PC-3 (cell line): Measurements from ENCODE around the gene TMEM181. TPM values are rescaled to one million over a fixed set of nuclear protein-coding genes. Genes with fewer than 3 reads are reported as not detected.
"Not testable (repeated sequence)": the region's sequence is repeated elsewhere in the genome, so short reads cannot be mapped to it uniquely, and the experiment has no call there.

ENCODE experiments used
- ATAC-seq: fragments of 200-7000 bp; cut with Tn5 transposase; 2 replicates; pipeline ENCODE4 v1.9.1; 2020; ENCODE audit warnings: mild to moderate bottlenecking, moderate library complexity
- BruUV-seq: library from RNA; stranded (reverse); fragments of 400-500 nt; replicated peaks from 2 replicates; lab custom pipeline; 2021; lab: Mats Ljungman, UMichigan
- CTCF ChIA-PET: fragments of 300-600 bp; sonication (Branson Sonifier 250); formaldehyde crosslinking; loops from one replicate; lab custom pipeline; 2022; ENCODE audit warnings: antibody characterized with exemption; lab: Charles Lee
- POLR2A ChIA-PET: fragments of 300-600 bp; sonication (Branson Sonifier 250); formaldehyde crosslinking; loops from one replicate; lab custom pipeline; 2022; ENCODE audit warnings: antibody characterized with exemption; ENCODE audit not compliant: unreplicated experiment; lab: Charles Lee
- DNase-seq: peaks from one replicate; pipeline ENCODE4 v3.0.0-alpha.2; 2015
- H2AFZ ChIP-seq: fragments of 300-600 bp; sonication (generic); 2 replicates; pipeline ENCODE4 v1.6.0; 2016; ENCODE audit warnings: antibody characterized with exemption, low read length
- H3F3A ChIP-seq: fragments of 300-600 bp; sonication (generic); one replicate; pipeline ENCODE4 v1.6.0; 2017; ENCODE audit warnings: antibody characterized with exemption, low read length, control low read depth, mild to moderate bottlenecking; ENCODE audit not compliant: unreplicated experiment
- H3K27ac ChIP-seq: fragments of 300-600 bp; sonication (generic); 2 replicates; pipeline ENCODE4 v1.5.1; 2016; ENCODE audit warnings: mild to moderate bottlenecking, low read length
- H3K27me3 ChIP-seq: fragments of 300-600 bp; sonication (generic); 2 replicates; pipeline ENCODE4 v1.6.1; 2016; ENCODE audit warnings: low read length, mixed read lengths
- H3K36me3 ChIP-seq: fragments of 300-600 bp; sonication (generic); 2 replicates; pipeline ENCODE4 v1.6.1; 2016; ENCODE audit warnings: low read depth, mixed run types, low read length, mixed read lengths
- H3K4me1 ChIP-seq: fragments of 300-600 bp; sonication (generic); 2 replicates; pipeline ENCODE4 v1.5.1; 2016; ENCODE audit warnings: low read length; ENCODE audit not compliant: insufficient read depth
- H3K4me2 ChIP-seq: fragments of 300-600 bp; sonication (generic); 2 replicates; pipeline ENCODE4 v1.6.0; 2016; ENCODE audit warnings: low read length
- H3K4me3 ChIP-seq: fragments of 300-600 bp; sonication (generic); 2 replicates; pipeline ENCODE4 v1.5.1; 2016; ENCODE audit warnings: mild to moderate bottlenecking, low read length, mixed read lengths
- H3K79me2 ChIP-seq: fragments of 300-600 bp; sonication (generic); 2 replicates; pipeline ENCODE4 v1.6.1; 2017; ENCODE audit warnings: low read length, mixed read lengths
- H3K9ac ChIP-seq: fragments of 300-600 bp; sonication (generic); 2 replicates; pipeline ENCODE4 v1.6.0; 2016; ENCODE audit warnings: mild to moderate bottlenecking, low read length
- H3K9me2 ChIP-seq: fragments of 300-600 bp; sonication (generic); replicated peaks from 2 replicates; pipeline ENCODE4 v1.6.1; 2016; ENCODE audit warnings: mixed run types, low read length, mixed read lengths
- H3K9me3 ChIP-seq: fragments of 300-600 bp; sonication (generic); 2 replicates; pipeline ENCODE4 v1.6.1; 2016; ENCODE audit warnings: low read length, mixed read lengths
- H4K20me1 ChIP-seq: fragments of 300-600 bp; sonication (generic); 2 replicates; pipeline ENCODE4 v1.6.1; 2016; ENCODE audit warnings: low read length, mixed read lengths
- CTCF ChIP-seq: fragments of 300-600 bp; sonication (generic); conservative IDR thresholded peaks from 2 replicates; pipeline ENCODE4 v1.5.1; 2017; ENCODE audit warnings: antibody characterized with exemption, low read depth, mild to moderate bottlenecking, low read length
- EZH2 ChIP-seq: fragments of 300-600 bp; sonication (generic); IDR thresholded peaks from one replicate; pipeline ENCODE4 v1.6.1; 2017; ENCODE audit warnings: antibody characterized with exemption, mild to moderate bottlenecking, low read length; ENCODE audit not compliant: unreplicated experiment
- EZH2phosphoT487 ChIP-seq: fragments of 300-600 bp; sonication (generic); IDR thresholded peaks from 2 replicates; pipeline ENCODE4 v1.6.1; 2018; ENCODE audit warnings: mild to moderate bottlenecking, antibody characterized with exemption, low read length, borderline replicate concordance
- intact Hi-C: fragments of 100-400 bp; cut with micrococcal nuclease; formaldehyde crosslinking; loops from 2 replicates; pipeline ENCODE4 v1.9.0; 2023
- total RNA-seq: library from RNA; depleted of rRNA; stranded (reverse); fragments of >200 nt; gene quantifications from 2 replicates; pipeline ENCODE4 v1.2.3, GENCODE V29; 2014

TMEM181 gene
- total RNA-seq, 1 experiment from 2014 or later, result 13.7 TPM

GRCh38 chr6:158522616-158523015, 37.3 kb upstream of the TMEM181 start:
- Histone ChIP-seq H3K79me2 (no peaks in the 10 kb centered on the region), H3F3A (no peaks in the 10 kb centered on the region), H3K9me2 (no peaks in the 10 kb centered on the region), H3K9me3 (no peaks in the 10 kb centered on the region), H4K20me1 (no peaks in the 10 kb centered on the region), H3K27me3 (no peaks in the 10 kb centered on the region), H3K4me2 (no peak overlapping the region), H2AFZ (no peak overlapping the region), H3K9ac (no peak overlapping the region), H3K4me1 (peaks cover 5% of the 10 kb centered on the region; the same call in 1 of the 2 replicates), H3K36me3 (no peaks in the 10 kb centered on the region), H3K4me3 (no peak overlapping the region), H3K27ac (no peak overlapping the region)
- POLR2A ChIA-PET, result no interaction called here
- intact Hi-C loops, result no loop called here
- BruUV-seq, result no TSS peak
- CTCF ChIA-PET, result no interaction called here
- DNase-seq (no peak), ATAC-seq (no peak)
- TF ChIP-seq EZH2, result no peak
- TF ChIP-seq CTCF, result no peak
- no peak for TF ChIP-seq EZH2phosphoT487

GRCh38 chr6:158524311-158524710, 35.6 kb upstream of the TMEM181 start:
- POLR2A ChIA-PET, result no interaction called here
- CTCF ChIA-PET, result no interaction called here

DNA sequence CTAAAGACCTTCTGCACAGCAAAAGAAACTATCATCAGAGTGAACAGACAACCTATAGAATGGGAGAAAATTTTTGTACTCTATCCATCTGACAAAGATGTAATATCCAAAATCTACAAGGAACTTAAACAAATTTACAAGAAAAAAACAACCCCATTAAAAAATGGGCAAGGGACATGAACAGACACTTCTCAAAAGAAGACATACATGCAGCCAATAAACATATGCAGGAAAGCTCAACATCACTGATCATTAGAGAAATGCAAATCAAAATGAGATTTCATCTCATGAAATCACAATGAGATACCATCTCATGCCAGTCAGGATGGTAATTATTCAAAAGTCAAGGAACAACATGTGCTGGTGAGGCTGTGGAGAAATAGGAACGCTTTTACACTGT, 32.0 kb upstream of the TMEM181 start:
- DNase-seq, ATAC-seq, H3K36me3 ChIP-seq, H3K79me2 ChIP-seq, H2AFZ ChIP-seq, H3K9me2 ChIP-seq, H3K9me3 ChIP-seq, H3K4me3 ChIP-seq, H3K4me2 ChIP-seq, intact Hi-C loops, H3K4me1 ChIP-seq, POLR2A ChIA-PET, H3F3A ChIP-seq, BruUV-seq, H4K20me1 ChIP-seq, H3K27me3 ChIP-seq, H3K27ac ChIP-seq, CTCF ChIA-PET, H3K9ac ChIP-seq: not testable (repeated sequence)

More at GRCh38 chr6:158524311-158524710, 35.6 kb upstream of the TMEM181 start:
- intact Hi-C loops, result no loop called here
- H2AFZ ChIP-seq, result no peak overlapping the region
- no peaks in the 10 kb centered on the region for H3K9me2 ChIP-seq
- H3K4me2 ChIP-seq, result no peak overlapping the region
- DNase-seq, result no peak
- no peaks in the 10 kb centered on the region for H4K20me1 ChIP-seq
- no peak for TF ChIP-seq CTCF
- no peaks in the 10 kb centered on the region for H3K36me3 ChIP-seq
- no peaks in the 10 kb centered on the region for H3K79me2 ChIP-seq
- H3K4me1 ChIP-seq, result no peaks in the 10 kb centered on the region
- H3F3A ChIP-seq, result no peaks in the 10 kb centered on the region
- H3K27me3 ChIP-seq, result no peaks in the 10 kb centered on the region
- ATAC-seq, result no peak
- no peak overlapping the region for H3K27ac ChIP-seq
- no peak overlapping the region for H3K4me3 ChIP-seq
- no TSS peak for BruUV-seq
- H3K9ac ChIP-seq, result no peak overlapping the region
- no peaks in the 10 kb centered on the region for H3K9me3 ChIP-seq
